Right atrium auricular region (tissue), 2 donors: ENCODE results near the gene NQO1. TPM values are rescaled to one million over a fixed set of nuclear protein-coding genes. Genes with fewer than 3 reads are reported as not detected.

Experiments
- DNase-seq: peaks from one replicate; pipeline ENCODE4 v3.0.0-alpha.2; 2019; ENCODE audit warnings: low spot score
- H3K27ac ChIP-seq, 2 donors: fragments of 200-600 bp; sonication (generic); 1 replicate in 1 of 2; 2 replicates in 1 of 2; pipeline ENCODE4 v1.5.1; 2016 to 2019
- H3K27me3 ChIP-seq, 2 donors: fragments of 200-600 bp; sonication (generic); one replicate each; pipeline versions ENCODE4 v1.5.1 to v1.6.0; 2017 to 2019
- H3K36me3 ChIP-seq: fragments of 200-600 bp; sonication (generic); one replicate; pipeline ENCODE4 v1.5.1; 2016
- H3K4me1 ChIP-seq, 2 donors: fragments of 200-600 bp; sonication (generic); one replicate each; pipeline versions ENCODE4 v1.5.1 to v1.6.0; 2017 to 2019
- H3K4me3 ChIP-seq, 2 donors: fragments of 200-600 bp; sonication (generic); 1 replicate in 1 of 2; 2 replicates in 1 of 2; pipeline ENCODE4 v1.5.1; 2017 to 2019; ENCODE audit warnings: mild to moderate bottlenecking in 1 of 2, moderate library complexity in 1 of 2
- H3K9me3 ChIP-seq, 2 donors: fragments of 200-600 bp; sonication (generic); one replicate each; pipeline ENCODE4 v1.5.1; 2019
- total RNA-seq, 2 donors: library from RNA; depleted of rRNA; stranded (reverse); fragments of >200 nt; gene quantifications; one replicate each; pipeline ENCODE4 v1.1.0, GENCODE V29; 2016
- TF ChIP-seq, protein P1 (sequence below), 2 donors: fragments of 200-600 bp; sonication (generic); IDR thresholded peaks; one replicate each; pipeline ENCODE4 v1.5.1; 2019; ENCODE audit warnings: antibody characterized with exemption in 2 of 2

NQO1 gene
- total RNA-seq, 2 donors from 2014 or later = 41.8 to 62.9 TPM

- Histone ChIP-seq H3K36me3 (no peaks in the 10 kb centered on the region), H3K9me3 (no peaks in the 10 kb centered on the region), H3K4me1 (peaks cover 0 to 40% of the 10 kb centered on the region in 2 donors), H3K4me3 (peak overlapping the region in 1 of 2 donors; percentile 56), H3K27me3 (no peaks in the 10 kb centered on the region), H3K27ac (peak overlapping the region in 1 of 2 donors; percentile 68)
- no peak for DNase-seq
- TF ChIP-seq, protein P1, sequence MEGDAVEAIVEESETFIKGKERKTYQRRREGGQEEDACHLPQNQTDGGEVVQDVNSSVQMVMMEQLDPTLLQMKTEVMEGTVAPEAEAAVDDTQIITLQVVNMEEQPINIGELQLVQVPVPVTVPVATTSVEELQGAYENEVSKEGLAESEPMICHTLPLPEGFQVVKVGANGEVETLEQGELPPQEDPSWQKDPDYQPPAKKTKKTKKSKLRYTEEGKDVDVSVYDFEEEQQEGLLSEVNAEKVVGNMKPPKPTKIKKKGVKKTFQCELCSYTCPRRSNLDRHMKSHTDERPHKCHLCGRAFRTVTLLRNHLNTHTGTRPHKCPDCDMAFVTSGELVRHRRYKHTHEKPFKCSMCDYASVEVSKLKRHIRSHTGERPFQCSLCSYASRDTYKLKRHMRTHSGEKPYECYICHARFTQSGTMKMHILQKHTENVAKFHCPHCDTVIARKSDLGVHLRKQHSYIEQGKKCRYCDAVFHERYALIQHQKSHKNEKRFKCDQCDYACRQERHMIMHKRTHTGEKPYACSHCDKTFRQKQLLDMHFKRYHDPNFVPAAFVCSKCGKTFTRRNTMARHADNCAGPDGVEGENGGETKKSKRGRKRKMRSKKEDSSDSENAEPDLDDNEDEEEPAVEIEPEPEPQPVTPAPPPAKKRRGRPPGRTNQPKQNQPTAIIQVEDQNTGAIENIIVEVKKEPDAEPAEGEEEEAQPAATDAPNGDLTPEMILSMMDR (IDR thresholded peaks at IDR 0.05) = no peak
These were observed 1.9 kb downstream of the NQO1 start for GRCh38 chr16:69724414-69724873.

DNA sequence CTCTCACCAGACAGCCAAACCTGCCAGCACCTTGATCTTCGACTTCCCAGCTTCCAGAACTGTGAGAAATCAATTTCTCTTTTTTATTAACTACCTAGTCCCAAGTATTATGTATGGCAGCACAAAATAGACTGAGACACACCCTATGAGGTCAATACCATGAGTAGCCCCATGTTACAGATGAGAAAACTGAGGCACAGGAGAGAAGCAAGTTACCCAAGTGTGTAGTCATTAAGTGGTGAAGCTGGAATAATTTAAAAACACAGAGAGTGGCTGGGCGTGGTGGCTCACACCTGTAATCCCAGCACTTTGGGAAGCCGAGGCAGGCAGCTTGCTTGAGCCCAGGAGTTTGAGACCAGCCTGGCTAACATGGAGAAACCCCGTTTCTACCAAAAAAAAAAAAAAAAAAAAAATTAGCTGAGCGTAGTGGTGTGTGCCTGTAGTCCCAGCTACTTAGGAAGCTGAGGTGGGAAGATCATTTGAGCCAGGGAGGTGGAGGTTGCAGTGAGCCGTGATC, 4.9 kb downstream of the NQO1 start:
- DNase-seq = peak; percentile 21
- no peak overlapping the region for H3K27ac ChIP-seq
- no peaks in the 10 kb centered on the region for H3K9me3 ChIP-seq
- H3K36me3 ChIP-seq = peaks cover 4% of the 10 kb centered on the region
- no peaks in the 10 kb centered on the region for H3K27me3 ChIP-seq
- peaks cover 0 to 18% of the 10 kb centered on the region in 2 donors for H3K4me1 ChIP-seq
- no peak overlapping the region for H3K4me3 ChIP-seq
- TF ChIP-seq, protein P1 (IDR thresholded peaks at IDR 0.05) = no peak

DNA sequence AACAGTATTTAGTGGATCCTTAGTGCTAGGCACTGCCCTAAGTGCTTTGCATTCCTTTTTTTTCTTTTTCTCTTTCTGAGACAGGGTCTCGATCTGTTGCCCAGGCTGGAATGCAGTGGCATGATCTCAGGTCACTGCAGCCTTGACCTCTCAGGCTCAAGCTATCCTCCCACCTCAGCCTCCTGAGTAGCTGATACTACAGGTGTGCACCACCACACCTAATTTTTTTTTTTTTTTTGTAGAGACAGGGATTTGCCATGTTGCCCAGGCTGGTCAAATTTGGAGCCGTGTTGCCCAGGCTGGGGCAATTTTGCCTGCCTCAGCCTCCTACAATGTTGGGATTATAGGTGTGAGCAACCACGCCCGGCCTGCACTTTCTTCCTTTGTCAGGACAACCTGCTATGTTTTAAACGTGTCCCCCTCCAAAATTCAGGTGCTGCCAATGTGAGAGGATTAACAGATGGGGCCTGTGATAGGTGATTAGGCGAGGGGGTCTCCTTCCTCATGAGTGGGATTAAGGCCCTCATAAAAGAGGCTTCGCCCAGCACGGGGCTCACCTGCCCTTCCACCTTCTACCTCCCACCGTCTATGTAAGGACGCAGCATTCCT, 5.4 kb downstream of the NQO1 start:
- Histone ChIP-seq H3K9me3 (no peaks in the 10 kb centered on the region), H3K36me3 (peaks cover 4% of the 10 kb centered on the region), H3K27ac (no peak overlapping the region), H3K4me3 (no peak overlapping the region), H3K4me1 (peaks cover 0 to 16% of the 10 kb centered on the region in 2 donors), H3K27me3 (no peaks in the 10 kb centered on the region)
- peak; percentile 49 for DNase-seq
- TF ChIP-seq, protein P1 (IDR thresholded peaks at IDR 0.05) = no peak

DNA sequence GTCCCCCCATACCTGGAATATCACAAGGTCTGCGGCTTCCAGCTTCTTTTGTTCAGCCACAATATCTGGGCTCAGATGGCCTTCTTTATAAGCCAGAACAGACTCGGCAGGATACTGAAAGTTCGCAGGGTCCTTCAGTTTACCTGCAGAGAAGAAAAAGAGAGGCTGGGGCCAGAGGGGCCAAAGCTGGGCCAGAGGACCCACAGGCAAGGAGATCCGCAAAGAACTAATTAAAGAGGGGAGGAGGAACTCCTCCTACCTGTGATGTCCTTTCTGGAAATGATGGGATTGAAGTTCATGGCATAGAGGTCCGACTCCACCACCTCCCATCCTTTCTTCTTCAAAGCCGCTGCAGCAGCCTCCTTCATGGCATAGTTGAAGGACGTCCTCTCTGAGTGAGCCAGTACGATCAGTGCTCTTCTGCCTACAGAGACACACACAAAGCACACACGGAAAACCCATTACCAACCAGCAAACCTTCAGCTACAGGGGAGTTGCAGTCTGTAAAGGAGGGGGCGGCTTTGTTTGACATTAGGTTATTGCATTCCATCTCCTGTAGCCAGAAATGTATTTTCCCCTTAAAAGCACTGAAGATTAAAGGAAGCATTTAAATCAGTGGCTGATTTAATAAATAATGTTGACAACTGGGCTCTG, 8.1 kb downstream of the NQO1 start:
- H3K27me3 ChIP-seq = no peaks in the 10 kb centered on the region
- H3K27ac ChIP-seq = no peak overlapping the region
- H3K36me3 ChIP-seq = peaks cover 15% of the 10 kb centered on the region
- H3K4me3 ChIP-seq = no peak overlapping the region
- TF ChIP-seq, protein P1 (IDR thresholded peaks at IDR 0.05) = no peak
- DNase-seq = no peak
- H3K4me1 ChIP-seq = no peaks in the 10 kb centered on the region
- no peaks in the 10 kb centered on the region for H3K9me3 ChIP-seq

- H3K4me3 ChIP-seq = no peak overlapping the region
- H3K27me3 ChIP-seq = no peaks in the 10 kb centered on the region
- no peaks in the 10 kb centered on the region for H3K4me1 ChIP-seq
- DNase-seq = no peak
- peaks cover 26% of the 10 kb centered on the region for H3K36me3 ChIP-seq
- H3K27ac ChIP-seq = no peak overlapping the region
- TF ChIP-seq, protein P1 (IDR thresholded peaks at IDR 0.05) = no peak
- no peaks in the 10 kb centered on the region for H3K9me3 ChIP-seq
These were observed 9.3 kb downstream of the NQO1 start for GRCh38 chr16:69717066-69717465.
